22Rv1 (cell line): ENCODE results near the gene TBC1D5.

Experiments
- H3K27ac ChIP-seq: fragments of 450-650 bp; 2 replicates; pipeline ENCODE4 v1.5.1; 2017
- ZFX ChIP-seq: fragments of 450-650 bp; IDR thresholded peaks from 2 replicates; pipeline ENCODE4 v1.6.1; 2017; ENCODE audit warnings: antibody characterized with exemption, borderline replicate concordance
- TF ChIP-seq, protein P1 (sequence below): fragments of 450-650 bp; IDR thresholded peaks from 2 replicates; pipeline ENCODE4 v1.5.1; 2017; ENCODE audit warnings: mild to moderate bottlenecking

Gene TBC1D5

GRCh38 chr3:17183951-17184550 lies 558.4 kb downstream of the TBC1D5 start:
- no peak overlapping the region for H3K27ac ChIP-seq
- no peak for TF ChIP-seq ZFX
- TF ChIP-seq, protein P1, sequence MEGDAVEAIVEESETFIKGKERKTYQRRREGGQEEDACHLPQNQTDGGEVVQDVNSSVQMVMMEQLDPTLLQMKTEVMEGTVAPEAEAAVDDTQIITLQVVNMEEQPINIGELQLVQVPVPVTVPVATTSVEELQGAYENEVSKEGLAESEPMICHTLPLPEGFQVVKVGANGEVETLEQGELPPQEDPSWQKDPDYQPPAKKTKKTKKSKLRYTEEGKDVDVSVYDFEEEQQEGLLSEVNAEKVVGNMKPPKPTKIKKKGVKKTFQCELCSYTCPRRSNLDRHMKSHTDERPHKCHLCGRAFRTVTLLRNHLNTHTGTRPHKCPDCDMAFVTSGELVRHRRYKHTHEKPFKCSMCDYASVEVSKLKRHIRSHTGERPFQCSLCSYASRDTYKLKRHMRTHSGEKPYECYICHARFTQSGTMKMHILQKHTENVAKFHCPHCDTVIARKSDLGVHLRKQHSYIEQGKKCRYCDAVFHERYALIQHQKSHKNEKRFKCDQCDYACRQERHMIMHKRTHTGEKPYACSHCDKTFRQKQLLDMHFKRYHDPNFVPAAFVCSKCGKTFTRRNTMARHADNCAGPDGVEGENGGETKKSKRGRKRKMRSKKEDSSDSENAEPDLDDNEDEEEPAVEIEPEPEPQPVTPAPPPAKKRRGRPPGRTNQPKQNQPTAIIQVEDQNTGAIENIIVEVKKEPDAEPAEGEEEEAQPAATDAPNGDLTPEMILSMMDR = no peak

DNA sequence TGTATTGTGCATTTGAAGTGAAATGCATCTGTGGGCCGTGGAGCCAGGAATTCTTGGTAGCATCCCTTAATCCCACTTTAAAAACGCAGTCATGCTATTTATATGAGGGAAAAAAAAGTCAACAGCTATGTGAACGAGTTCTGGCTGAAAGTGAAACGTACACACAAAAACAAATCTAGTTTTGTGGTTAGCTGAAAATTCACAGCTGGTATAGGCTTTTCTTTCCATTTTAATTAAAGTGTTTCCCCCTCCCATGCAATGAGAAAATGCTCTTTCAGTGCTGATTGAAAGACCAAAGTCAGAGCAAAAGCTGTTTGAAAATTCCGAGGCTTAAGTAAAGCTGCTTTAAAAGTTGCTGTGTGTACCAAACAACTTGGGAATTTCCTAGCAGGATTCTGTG lies 560.3 kb downstream of the TBC1D5 start:
- no peak overlapping the region for H3K27ac ChIP-seq
- TF ChIP-seq ZFX = no peak
- TF ChIP-seq, protein P1 = no peak

GRCh38 chr3:17181413-17181907 lies 561.0 kb downstream of the TBC1D5 start:
- no peak overlapping the region for H3K27ac ChIP-seq
- TF ChIP-seq, protein P1 = no peak
- TF ChIP-seq ZFX = no peak

DNA sequence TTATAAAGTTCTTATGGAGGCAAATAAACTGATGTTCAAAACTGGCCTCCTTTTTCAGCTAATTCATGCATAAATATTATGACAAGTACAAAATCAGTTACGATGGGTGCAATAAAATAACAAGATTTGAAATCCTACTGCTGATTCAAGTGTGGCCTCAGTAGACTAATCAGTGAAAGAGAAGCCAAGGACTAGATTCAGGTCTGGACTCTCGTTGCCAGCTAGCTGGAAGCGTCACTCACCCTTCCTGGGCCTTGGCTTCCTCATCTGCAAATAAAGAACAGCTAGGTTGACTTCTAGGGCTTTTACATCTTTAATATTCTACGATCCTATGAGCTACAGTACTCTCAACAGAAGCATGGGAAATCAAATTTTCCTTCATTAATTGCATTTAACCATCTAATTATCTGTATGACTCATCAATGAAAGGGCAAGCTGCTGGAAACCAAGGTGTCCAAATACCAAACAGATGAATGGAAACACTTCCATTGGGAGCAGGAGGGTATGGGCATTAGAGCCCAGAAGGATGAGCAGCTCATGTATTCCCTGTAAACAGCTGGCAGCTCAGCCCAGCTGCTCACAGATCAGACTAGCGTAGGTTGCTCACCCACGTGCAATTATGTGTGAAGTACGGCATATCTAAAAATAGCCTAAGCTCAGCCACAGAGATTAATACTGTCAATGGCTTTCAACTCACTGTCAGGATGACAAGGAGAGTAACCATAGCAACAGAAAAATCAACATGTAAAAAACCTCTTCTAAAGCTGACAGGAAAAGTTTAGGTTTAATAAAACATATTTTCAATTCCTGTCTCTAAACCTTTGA lies 562.8 kb downstream of the TBC1D5 start:
- TF ChIP-seq, protein P1 = no peak
- TF ChIP-seq ZFX = no peak
- no peak overlapping the region for H3K27ac ChIP-seq

DNA sequence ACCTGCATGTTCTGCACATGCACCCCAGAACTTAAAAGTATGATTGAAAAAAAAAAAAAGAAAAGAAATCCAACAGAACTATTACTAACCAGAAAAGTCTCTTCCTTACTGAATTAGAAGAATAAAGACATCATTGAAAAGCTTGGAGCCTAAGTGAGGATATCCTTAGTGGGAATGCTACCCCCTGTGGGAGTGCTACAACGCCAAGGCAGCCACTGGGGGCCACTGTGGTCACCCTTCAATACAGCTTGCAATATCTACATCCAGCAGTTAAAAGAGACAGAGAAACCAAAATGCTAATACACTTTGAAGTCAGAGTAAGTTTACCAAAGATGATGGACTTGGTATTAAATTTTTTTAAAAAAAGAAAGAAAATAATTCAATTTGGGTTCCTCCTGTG lies 565.7 kb downstream of the TBC1D5 start:
- H3K27ac ChIP-seq = no peak overlapping the region
- TF ChIP-seq ZFX = no peak
- TF ChIP-seq, protein P1 = no peak

DNA sequence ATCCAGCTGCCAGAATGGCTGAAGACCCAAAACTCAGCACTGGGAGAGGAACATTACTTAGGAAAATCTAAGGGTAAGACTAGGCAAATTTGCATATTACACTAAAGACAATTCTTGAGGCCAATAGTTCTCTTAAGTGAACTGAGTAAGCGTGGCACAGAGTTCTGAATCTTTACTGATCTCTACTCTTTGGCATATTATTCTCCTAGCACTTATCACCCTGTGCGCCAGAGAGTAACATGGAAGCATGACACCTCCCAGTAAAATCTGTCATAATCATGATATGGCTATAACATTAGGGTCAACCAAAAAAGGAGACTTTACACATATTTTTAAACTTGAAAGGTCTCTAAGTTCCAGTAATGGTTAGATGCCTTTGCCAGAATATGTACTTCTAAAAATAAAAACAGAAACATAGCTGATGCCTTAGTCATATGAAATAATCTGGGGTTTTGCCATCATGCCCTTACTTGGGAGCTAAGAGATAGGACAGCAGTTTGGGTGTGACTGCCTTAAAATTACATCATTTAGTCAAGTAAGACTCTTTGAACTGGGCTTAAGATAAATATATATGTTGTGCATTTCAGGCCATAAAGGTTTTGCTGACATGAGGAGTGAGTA lies 567.1 kb downstream of the TBC1D5 start:
- H3K27ac ChIP-seq = no peak overlapping the region
- TF ChIP-seq ZFX = no peak
- TF ChIP-seq, protein P1 = no peak

- TF ChIP-seq, protein P1 = no peak
- no peak for TF ChIP-seq ZFX
Measured at GRCh38 chr3:17166369-17166768, 576.1 kb downstream of the TBC1D5 start.

More at GRCh38 chr3:17166369-17166768, 576.1 kb downstream of the TBC1D5 start:
- no peak overlapping the region for H3K27ac ChIP-seq
